GM21381 (cell line): Measurements from ENCODE around the gene MICAL2.

ENCODE experiments used
- ATAC-seq: cut with Tn5 transposase; IDR thresholded peaks from one replicate; pipeline ENCODE4 v1.9.1; 2021; ENCODE audit warnings: mild to moderate bottlenecking, moderate library complexity; ENCODE audit not compliant: unreplicated experiment

Gene MICAL2

GRCh38 chr11:12279672-12280108 is 169.3 kb downstream of the MICAL2 start:
- ATAC-seq: no peak

- ATAC-seq: no peak
Measured at GRCh38 chr11:12280199-12280837, 169.9 kb downstream of the MICAL2 start.

GRCh38 chr11:12280838-12281565 is 170.6 kb downstream of the MICAL2 start:
- no peak for ATAC-seq

GRCh38 chr11:12281571-12282478 is 171.4 kb downstream of the MICAL2 start:
- ATAC-seq: no peak

GRCh38 chr11:12282676-12283075 is 172.3 kb downstream of the MICAL2 start:
- ATAC-seq: no peak

GRCh38 chr11:12284316-12285050 is 174.1 kb downstream of the MICAL2 start:
- no peak for ATAC-seq

GRCh38 chr11:12285106-12285505 is 174.7 kb downstream of the MICAL2 start:
- ATAC-seq: no peak

GRCh38 chr11:12285811-12286222 is 175.4 kb downstream of the MICAL2 start:
- no peak for ATAC-seq

- ATAC-seq: no peak
Measured at GRCh38 chr11:12286606-12287005, 176.2 kb downstream of the MICAL2 start.

- ATAC-seq: no peak
Measured at GRCh38 chr11:12287009-12287373, 176.6 kb downstream of the MICAL2 start.

GRCh38 chr11:12287374-12288211 is 177.2 kb downstream of the MICAL2 start:
- no peak for ATAC-seq

- ATAC-seq: no peak
Measured at GRCh38 chr11:12288212-12288930, 178.0 kb downstream of the MICAL2 start.

- no peak for ATAC-seq
Measured at GRCh38 chr11:12288931-12289666, 178.7 kb downstream of the MICAL2 start.

GRCh38 chr11:12289667-12290476 is 179.5 kb downstream of the MICAL2 start:
- ATAC-seq: no peak

GRCh38 chr11:12290477-12290922 is 180.1 kb downstream of the MICAL2 start:
- no peak for ATAC-seq

GRCh38 chr11:12291313-12291712 is 180.9 kb downstream of the MICAL2 start:
- no peak for ATAC-seq

GRCh38 chr11:12291766-12292165 is 181.4 kb downstream of the MICAL2 start:
- no peak for ATAC-seq

- no peak for ATAC-seq
Measured at GRCh38 chr11:12292766-12293165, 182.4 kb downstream of the MICAL2 start.
